Measurements from ENCODE around the gene GOLGA7B. TPM values are rescaled to one million over a fixed set of nuclear protein-coding genes. Genes with fewer than 3 reads are reported as not detected.
A peak's percentile ranks its signal among the peaks of the same experiment; 100 is the strongest.
"Not testable (repeated sequence)": the region's sequence is repeated elsewhere in the genome, so short reads cannot be mapped to it uniquely, and the experiment has no call there.

Gene GOLGA7B
- total RNA-seq, 2 donors from 2014 or later = 1.8 to 2.8 TPM

DNA sequence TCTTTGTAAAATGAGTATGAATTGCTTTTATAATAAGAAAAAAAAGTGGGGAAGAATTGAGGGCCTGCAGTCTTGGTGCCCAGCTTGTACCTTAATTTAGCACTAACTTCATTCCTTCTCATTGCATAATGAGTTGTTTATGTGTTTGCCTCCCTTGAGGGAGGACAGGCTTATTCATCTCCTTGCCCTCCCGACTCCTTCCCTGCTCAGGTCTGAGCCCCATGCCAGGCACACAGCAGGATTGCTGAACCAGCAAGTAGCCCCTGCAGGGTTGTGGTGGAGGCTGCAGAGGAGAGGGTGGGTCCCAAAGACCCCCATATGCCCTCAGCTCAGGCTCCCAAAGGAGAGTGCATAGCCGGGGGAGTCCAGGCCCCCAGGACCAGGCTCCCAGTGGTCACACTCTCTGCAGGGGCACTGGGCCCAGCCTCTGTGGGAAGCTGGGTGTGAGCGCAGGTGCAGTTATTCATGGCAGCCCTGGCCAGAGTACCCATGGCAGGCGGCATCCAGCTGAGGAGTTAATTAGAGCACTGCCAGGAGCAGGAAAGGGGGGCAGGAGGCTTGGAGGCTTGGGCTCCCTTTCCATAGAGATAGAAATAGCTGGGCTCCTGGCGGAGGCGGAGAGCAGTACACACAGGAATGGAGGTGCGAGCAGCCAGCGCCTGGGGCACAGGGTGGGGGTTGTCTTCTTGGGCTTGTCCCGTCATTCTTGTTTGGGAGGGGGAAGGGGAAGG lies 28.2 kb upstream of the GOLGA7B start:
- Mint-ChIP-seq H3K4me3 (no peak overlapping the region), H3K27me3 (peaks cover 0 to 2% of the 10 kb centered on the region in 2 donors), H3K27ac (no peak overlapping the region), H3K36me3 (no peaks in the 10 kb centered on the region), H3K9me3 (no peaks in the 10 kb centered on the region), H3K4me1 (ENCODE audit: low read depth in 2 of 2) (peaks cover 0 to under 1% of the 10 kb centered on the region in 2 donors)
- DNase-seq (ENCODE audit: low spot score) (no peak), ATAC-seq (no peak)

DNA sequence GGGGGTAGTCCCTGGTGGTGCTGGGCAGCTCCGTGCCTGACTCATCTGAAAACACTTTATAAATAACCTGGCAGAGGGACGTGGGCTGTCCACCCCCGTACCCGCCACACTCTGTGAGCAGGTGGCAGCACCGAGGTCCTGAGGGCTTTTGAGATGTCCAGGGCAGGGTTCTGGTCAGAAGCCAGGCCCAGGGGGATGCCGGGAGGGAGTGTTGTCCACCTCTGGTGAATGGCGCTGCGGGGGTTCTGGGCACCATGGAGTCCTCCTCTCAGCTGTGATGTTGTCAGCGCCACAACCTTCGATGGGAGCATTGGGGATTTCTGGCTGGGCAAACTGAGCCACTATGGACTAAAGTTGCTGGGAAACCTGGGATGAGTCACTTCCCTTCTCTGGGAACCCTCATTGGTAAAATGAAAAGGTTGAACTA lies 27.4 kb upstream of the GOLGA7B start:
- no peak for ATAC-seq

DNA sequence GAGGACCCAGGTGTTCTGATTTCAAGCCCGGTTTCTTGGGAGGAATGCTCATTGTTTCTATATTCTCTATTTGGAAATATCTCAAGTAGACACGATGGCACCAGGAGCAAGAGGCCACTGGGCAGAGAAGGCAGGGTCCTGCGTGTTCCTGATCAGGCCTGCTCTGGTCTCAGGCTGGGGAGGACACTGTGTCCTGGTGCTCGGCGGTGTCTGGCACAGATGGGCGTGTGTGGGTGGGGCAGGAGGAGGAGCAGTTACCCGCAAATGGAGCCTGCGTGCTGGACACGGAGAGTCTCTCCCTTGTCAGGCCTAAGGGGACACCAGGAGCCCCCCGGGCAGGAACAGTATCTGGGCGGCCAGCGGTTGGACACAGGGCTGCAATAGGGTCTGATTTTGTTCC lies 25.9 kb upstream of the GOLGA7B start:
- Mint-ChIP-seq H3K36me3 (no peaks in the 10 kb centered on the region), H3K27ac (no peak overlapping the region), H3K27me3 (peaks cover 0 to 2% of the 10 kb centered on the region in 2 donors), H3K9me3 (no peaks in the 10 kb centered on the region), H3K4me3 (no peak overlapping the region), H3K4me1 (ENCODE audit: low read depth in 2 of 2) (peaks cover 0 to 11% of the 10 kb centered on the region in 2 donors)
- ATAC-seq (peak in 1 of 2 donors; percentile 36), DNase-seq (ENCODE audit: low spot score) (no peak)

More for the DNA sequence above, 27.4 kb upstream of the GOLGA7B start:
- Mint-ChIP-seq H3K9me3 (no peaks in the 10 kb centered on the region), H3K4me3 (no peak overlapping the region), H3K36me3 (no peaks in the 10 kb centered on the region), H3K4me1 (ENCODE audit: low read depth in 2 of 2) (peaks cover 0 to 6% of the 10 kb centered on the region in 2 donors), H3K27me3 (peaks cover 0 to 2% of the 10 kb centered on the region in 2 donors), H3K27ac (no peak overlapping the region)
- DNase-seq (ENCODE audit: low spot score) = no peak

DNA sequence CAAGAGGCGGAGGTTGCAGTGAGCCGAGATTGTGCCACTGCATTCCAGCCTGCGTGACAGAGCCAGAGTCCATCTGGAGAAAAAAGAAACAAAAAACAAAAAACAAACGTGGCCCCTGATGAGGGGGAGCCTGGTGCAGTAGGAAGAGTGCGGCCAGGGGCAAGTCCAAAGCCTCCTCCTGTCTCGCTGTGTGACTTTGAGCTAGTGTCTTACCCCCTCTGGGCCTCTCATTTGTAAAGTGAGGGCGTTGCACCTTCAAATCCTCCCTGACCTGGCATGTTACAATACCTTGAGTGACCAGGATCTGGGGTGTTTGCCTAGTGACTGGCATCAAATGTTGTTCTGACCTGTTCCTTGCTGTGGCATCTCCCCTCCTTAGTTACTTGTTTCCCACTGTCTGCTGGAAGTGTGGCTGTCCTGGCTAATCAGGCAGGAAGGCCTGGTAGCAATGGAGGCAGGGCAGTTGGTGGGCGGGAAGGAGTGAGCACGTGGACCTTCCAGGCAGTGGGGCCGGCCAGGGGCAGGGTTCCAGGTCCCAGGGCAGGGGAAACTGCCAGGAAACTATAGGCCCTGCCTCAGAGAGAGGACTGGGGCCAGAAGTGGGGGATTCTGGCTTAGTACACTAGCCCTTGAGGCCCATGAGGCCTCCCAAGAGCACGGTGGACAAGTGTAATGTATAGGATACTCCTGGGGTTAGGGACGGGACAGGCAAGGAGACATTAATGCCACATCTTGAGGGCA lies 24.5 kb upstream of the GOLGA7B start:
- peaks cover 0 to 2% of the 10 kb centered on the region in 2 donors for H3K27me3 Mint-ChIP-seq
- H3K36me3 Mint-ChIP-seq = no peaks in the 10 kb centered on the region
- H3K4me1 Mint-ChIP-seq (ENCODE audit: low read depth in 2 of 2) = peaks cover 0 to 14% of the 10 kb centered on the region in 2 donors
- H3K4me3 Mint-ChIP-seq = no peak overlapping the region
- H3K27ac Mint-ChIP-seq = no peak overlapping the region
- ATAC-seq = no peak
- no peak for DNase-seq (ENCODE audit: low spot score)
- no peaks in the 10 kb centered on the region for H3K9me3 Mint-ChIP-seq

DNA sequence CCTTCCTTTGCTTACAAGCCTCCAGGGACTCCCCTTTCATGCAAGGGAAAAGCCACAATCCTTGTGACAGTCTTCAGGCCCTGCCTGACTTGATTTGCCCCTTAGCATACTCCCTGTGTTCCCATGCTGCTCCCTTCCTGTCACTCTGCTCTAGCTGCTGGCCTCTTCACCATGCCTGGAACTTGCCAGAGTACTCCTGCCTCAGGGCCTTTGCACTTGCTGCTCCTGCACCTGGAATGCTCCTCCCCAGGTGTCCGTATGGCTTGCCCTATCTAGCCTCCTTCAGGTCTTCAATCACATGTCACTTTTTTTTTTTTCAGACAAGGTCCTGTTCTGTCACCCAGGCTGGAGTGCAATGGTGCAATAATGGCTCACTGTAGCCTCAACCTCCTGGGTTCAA lies 22.8 kb upstream of the GOLGA7B start:
- no peak overlapping the region for H3K27ac Mint-ChIP-seq
- H3K4me3 Mint-ChIP-seq = no peak overlapping the region
- peaks cover 0 to 14% of the 10 kb centered on the region in 2 donors for H3K4me1 Mint-ChIP-seq (ENCODE audit: low read depth in 2 of 2)
- DNase-seq (ENCODE audit: low spot score) (no peak), ATAC-seq (no peak)
- H3K27me3 Mint-ChIP-seq = no peaks in the 10 kb centered on the region
- H3K36me3 Mint-ChIP-seq = no peaks in the 10 kb centered on the region
- no peaks in the 10 kb centered on the region for H3K9me3 Mint-ChIP-seq

DNA sequence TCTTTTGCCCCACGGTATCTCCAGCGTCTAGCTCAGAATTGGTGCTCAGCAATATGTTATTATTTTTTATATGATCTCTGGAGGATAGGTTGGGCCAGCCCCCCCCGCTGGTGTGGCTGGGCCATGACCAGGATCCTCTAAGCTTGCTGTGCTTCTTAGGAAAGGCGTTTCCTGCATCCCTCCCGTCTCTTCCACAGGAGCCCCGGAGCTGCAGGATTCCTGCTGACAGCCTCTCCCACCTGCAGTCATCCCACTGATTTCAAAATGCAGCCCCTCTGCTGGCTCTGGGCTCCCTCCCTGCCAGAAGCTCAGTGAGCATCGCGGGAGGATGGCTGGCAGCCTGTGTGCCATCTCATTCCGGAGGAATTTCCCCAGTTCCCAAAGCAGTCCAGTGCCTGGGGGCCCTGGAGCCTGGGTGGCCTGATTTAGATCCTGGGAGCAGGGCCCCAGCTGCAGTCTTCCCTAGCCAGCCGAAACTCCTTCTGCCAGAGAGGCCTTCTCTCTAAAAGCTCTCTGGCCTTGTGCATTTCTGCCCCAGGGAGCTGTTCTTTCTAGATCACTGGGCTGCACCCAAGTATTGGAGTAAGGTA lies 21.8 kb upstream of the GOLGA7B start:
- no peaks in the 10 kb centered on the region for H3K27me3 Mint-ChIP-seq
- ATAC-seq = no peak

DNA sequence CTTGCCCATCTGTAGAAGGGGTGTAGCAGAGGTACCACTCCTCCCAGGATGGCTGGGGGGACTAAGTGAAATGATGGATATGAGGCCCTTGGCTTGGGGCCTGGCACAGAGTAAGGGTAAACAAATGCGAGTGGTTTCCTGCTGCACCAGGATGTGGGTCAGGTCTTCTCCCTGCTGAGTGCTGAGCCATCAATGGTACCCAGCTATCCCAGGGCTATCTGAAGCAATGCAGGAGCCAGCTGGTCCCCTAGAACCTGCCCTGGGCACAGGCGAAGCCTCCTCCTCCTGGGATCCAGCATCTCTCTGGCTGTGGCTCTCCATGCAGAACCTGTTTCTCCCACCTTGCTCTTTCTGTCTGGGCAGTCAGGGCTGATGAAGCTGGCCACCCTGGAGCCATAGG lies 20.9 kb upstream of the GOLGA7B start:
- no peaks in the 10 kb centered on the region for H3K27me3 Mint-ChIP-seq
- DNase-seq (ENCODE audit: low spot score) (no peak), ATAC-seq (peak in 1 of 2 donors; percentile 10)
- no peak overlapping the region for H3K4me3 Mint-ChIP-seq
- H3K36me3 Mint-ChIP-seq = no peaks in the 10 kb centered on the region
- H3K9me3 Mint-ChIP-seq = no peaks in the 10 kb centered on the region
- peaks cover 0 to 14% of the 10 kb centered on the region in 2 donors for H3K4me1 Mint-ChIP-seq (ENCODE audit: low read depth in 2 of 2)
- H3K27ac Mint-ChIP-seq = no peak overlapping the region

More for the DNA sequence above, 21.8 kb upstream of the GOLGA7B start:
- DNase-seq (ENCODE audit: low spot score) = peak; percentile 32
- H3K27ac Mint-ChIP-seq = no peak overlapping the region
- no peaks in the 10 kb centered on the region for H3K9me3 Mint-ChIP-seq
- H3K36me3 Mint-ChIP-seq = no peaks in the 10 kb centered on the region
- no peak overlapping the region for H3K4me3 Mint-ChIP-seq
- H3K4me1 Mint-ChIP-seq (ENCODE audit: low read depth in 2 of 2) = peaks cover 0 to 14% of the 10 kb centered on the region in 2 donors

DNA sequence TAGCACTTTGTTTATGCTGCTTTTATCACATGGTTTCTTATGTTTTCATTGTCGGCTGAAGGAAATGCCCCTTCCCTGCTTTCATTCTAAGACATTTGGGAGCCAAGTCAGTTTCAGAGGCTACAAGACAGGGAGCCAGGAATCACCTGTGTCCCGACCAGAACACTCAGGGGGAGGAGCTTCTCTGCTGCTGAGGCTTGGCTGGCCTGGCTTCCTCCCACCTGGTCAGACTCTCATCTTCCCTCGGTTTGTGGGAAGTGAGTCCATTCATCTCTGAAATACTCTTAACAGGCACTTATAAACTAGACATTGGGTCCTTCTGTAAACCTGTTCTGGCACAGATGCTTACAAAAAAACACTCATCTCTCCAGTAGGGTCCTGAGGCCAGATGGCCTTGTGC lies 19.6 kb upstream of the GOLGA7B start:
- Mint-ChIP-seq H3K4me3 (no peak overlapping the region), H3K27ac (no peak overlapping the region), H3K36me3 (no peaks in the 10 kb centered on the region), H3K4me1 (ENCODE audit: low read depth in 2 of 2) (peaks cover 0 to 14% of the 10 kb centered on the region in 2 donors), H3K27me3 (no peaks in the 10 kb centered on the region), H3K9me3 (no peaks in the 10 kb centered on the region)
- no peak for ATAC-seq
- DNase-seq (ENCODE audit: low spot score) = peak; percentile 28

DNA sequence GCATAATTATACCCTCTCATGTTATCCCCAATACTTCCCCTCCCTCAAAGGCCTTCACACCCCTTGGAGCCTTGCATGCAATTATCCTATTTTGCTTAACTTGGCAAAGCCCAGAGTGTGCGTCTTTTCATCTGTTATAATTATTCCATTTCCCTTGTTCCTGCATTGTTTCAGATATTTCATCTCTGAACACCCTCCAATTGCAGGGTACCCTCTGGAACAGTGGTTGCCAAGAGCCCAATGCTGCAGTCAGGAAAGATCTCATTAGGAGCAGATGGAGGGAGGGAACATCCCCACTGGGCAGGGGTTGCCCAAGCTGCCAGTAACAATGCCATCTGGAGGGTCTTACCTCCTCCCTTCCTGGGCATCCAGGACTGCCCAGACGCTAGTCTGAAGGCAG lies 18.4 kb upstream of the GOLGA7B start:
- H3K36me3 Mint-ChIP-seq = peaks cover 2% of the 10 kb centered on the region
- H3K9me3 Mint-ChIP-seq = no peaks in the 10 kb centered on the region
- no peaks in the 10 kb centered on the region for H3K27me3 Mint-ChIP-seq
- H3K27ac Mint-ChIP-seq = no peak overlapping the region
- H3K4me3 Mint-ChIP-seq = no peak overlapping the region
- no peak for DNase-seq (ENCODE audit: low spot score)
- ATAC-seq = no peak
- H3K4me1 Mint-ChIP-seq (ENCODE audit: low read depth in 2 of 2) = peaks cover 0 to 14% of the 10 kb centered on the region in 2 donors

DNA sequence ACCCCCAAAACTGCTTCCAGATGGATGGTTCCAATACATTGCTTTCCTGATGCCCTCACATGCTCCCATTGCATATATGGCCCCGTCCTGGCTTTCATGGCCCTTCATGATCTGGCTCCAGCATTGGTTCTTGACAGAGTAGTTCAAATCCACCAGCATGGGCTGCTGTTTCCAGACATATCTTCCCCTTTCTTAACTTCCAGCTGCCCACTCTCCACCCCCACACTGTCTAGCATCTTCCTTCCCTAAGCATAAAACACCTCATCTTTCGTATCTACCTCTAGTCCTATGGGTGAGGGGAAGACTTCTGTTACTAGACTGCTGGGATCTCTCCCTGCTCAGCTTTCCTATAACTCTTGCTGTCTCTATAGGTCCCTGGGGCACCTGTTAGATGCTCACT lies 13.2 kb upstream of the GOLGA7B start:
- Mint-ChIP-seq H3K36me3 (peaks cover 11% of the 10 kb centered on the region), H3K27ac (no peak overlapping the region), H3K4me3 (no peak overlapping the region), H3K27me3 (no peaks in the 10 kb centered on the region), H3K4me1 (ENCODE audit: low read depth in 2 of 2) (peaks cover 3 to 11% of the 10 kb centered on the region in 2 donors), H3K9me3 (no peaks in the 10 kb centered on the region)
- ATAC-seq (no peak), DNase-seq (ENCODE audit: low spot score) (no peak)

DNA sequence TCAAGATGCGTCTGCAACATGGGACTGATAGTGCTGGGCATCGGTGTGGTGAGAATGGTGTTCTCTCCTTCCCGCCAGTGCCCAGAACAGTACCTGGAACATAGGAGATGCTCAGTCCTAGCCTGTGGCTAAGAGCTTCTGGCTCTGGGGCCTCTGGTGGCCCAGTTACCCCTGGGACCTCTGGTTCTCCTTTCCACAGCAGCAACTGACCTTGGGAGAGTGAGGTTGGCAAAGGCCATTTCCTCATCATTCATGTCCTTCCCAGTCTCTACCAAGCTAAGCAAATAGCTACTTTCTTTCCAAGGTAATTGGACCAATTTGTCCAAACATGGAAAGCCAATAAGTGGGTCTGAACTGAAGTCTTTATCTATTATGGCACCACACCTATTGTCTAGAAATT lies 11.6 kb upstream of the GOLGA7B start:
- peaks cover 11% of the 10 kb centered on the region for H3K36me3 Mint-ChIP-seq
- no peaks in the 10 kb centered on the region for H3K27me3 Mint-ChIP-seq
- no peak for DNase-seq (ENCODE audit: low spot score)
- no peak overlapping the region for H3K27ac Mint-ChIP-seq
- H3K4me1 Mint-ChIP-seq (ENCODE audit: low read depth in 2 of 2) = peaks cover 9 to 15% of the 10 kb centered on the region in 2 donors
- ATAC-seq = no peak
- no peak overlapping the region for H3K4me3 Mint-ChIP-seq
- no peaks in the 10 kb centered on the region for H3K9me3 Mint-ChIP-seq

DNA sequence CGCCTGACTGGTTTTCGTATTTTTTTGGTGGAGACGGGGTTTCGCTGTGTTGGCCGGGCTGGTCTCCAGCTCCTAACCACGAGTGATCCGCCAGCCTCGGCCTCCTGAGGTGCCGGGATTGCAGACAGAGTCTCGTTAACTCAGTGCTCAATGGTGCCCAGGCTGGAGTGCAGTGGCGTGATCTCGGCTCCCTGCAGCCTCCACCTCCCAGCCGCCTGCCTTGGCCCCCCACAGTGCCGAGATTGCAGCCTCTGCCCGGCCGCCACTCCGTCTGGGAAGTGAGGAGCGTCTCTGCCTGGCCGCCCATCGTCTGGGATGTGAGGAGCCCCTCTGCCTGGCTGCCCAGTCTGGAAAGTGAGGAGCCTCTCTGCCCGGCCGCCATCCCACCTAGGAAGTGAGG lies 8.5 kb upstream of the GOLGA7B start:
- Mint-ChIP-seq H3K4me1 (ENCODE audit: low read depth in 2 of 2) (peaks cover 13 to 18% of the 10 kb centered on the region in 2 donors), H3K36me3 (peaks cover 10% of the 10 kb centered on the region)
- not testable (repeated sequence) for H3K27ac Mint-ChIP-seq; H3K27me3 Mint-ChIP-seq; H3K4me3 Mint-ChIP-seq; ATAC-seq; DNase-seq (ENCODE audit: low spot score); H3K9me3 Mint-ChIP-seq

DNA sequence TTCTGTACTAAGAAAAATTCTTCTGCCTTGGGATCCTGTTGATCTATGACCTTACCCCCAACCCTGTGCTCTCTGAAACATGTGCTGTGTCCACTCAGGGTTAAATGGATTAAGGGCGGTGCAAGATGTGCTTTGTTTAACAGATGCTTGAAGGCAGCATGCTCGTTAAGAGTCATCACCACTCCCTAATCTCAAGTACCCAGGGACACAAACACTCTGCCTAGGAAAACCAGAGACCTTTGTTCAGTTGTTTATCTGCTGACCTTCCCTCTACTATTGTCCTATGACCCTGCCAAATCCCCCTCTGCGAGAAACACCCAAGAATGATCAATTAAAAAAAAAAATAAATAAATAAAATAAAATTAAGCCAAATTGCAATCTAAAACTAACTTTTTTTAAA lies 7.5 kb upstream of the GOLGA7B start:
- ATAC-seq, H3K4me3 Mint-ChIP-seq: not testable (repeated sequence)

More for the DNA sequence above, 7.5 kb upstream of the GOLGA7B start:
- not testable (repeated sequence) for DNase-seq (ENCODE audit: low spot score); H3K27ac Mint-ChIP-seq; H3K27me3 Mint-ChIP-seq; H3K36me3 Mint-ChIP-seq; H3K9me3 Mint-ChIP-seq
- peaks cover 11 to 13% of the 10 kb centered on the region in 2 donors for H3K4me1 Mint-ChIP-seq (ENCODE audit: low read depth in 2 of 2)

Measured in natural killer cell treated with Interleukin-12 subunit alpha and Interleukin-12 subunit beta and Interleukin-15 and Interleukin-18, amount 100 ng/mL, for 72 hours (primary cell).